GM21737 (cell line): ENCODE data around the gene SPAG4.

ENCODE experiments used
- ATAC-seq: cut with Tn5 transposase; IDR thresholded peaks from one replicate; pipeline ENCODE4 v1.9.1; 2021; ENCODE audit warnings: mild to moderate bottlenecking, moderate library complexity; ENCODE audit not compliant: unreplicated experiment

Gene SPAG4

GRCh38 chr20:35619196-35620095 is 3.8 kb downstream of the SPAG4 start:
- no peak for ATAC-seq

- ATAC-seq = no peak
These were observed 5.4 kb downstream of the SPAG4 start for GRCh38 chr20:35620818-35621559.

GRCh38 chr20:35621560-35621946 is 5.9 kb downstream of the SPAG4 start:
- no peak for ATAC-seq

- no peak for ATAC-seq
These were observed 10.2 kb downstream of the SPAG4 start for GRCh38 chr20:35625584-35626385.

- no peak for ATAC-seq
These were observed 10.9 kb downstream of the SPAG4 start for GRCh38 chr20:35626386-35627001.

- no peak for ATAC-seq
These were observed 11.5 kb downstream of the SPAG4 start for GRCh38 chr20:35627121-35627520.

GRCh38 chr20:35629427-35630145 is 14.0 kb downstream of the SPAG4 start:
- ATAC-seq = no peak

GRCh38 chr20:35630636-35631035 is 15.0 kb downstream of the SPAG4 start:
- ATAC-seq = no peak

- ATAC-seq = no peak
These were observed 17.0 kb downstream of the SPAG4 start for GRCh38 chr20:35632539-35633115.

GRCh38 chr20:35635652-35636051 is 20.0 kb downstream of the SPAG4 start:
- no peak for ATAC-seq

- ATAC-seq = no peak
These were observed 20.5 kb downstream of the SPAG4 start for GRCh38 chr20:35636095-35636494.

GRCh38 chr20:35637276-35637675 is 21.6 kb downstream of the SPAG4 start:
- ATAC-seq = no peak

- no peak for ATAC-seq
These were observed 23.1 kb downstream of the SPAG4 start for GRCh38 chr20:35638751-35639150.

GRCh38 chr20:35640724-35641123 is 25.1 kb downstream of the SPAG4 start:
- ATAC-seq = no peak

GRCh38 chr20:35641743-35642142 is 26.1 kb downstream of the SPAG4 start:
- ATAC-seq = no peak

- ATAC-seq = no peak
These were observed 27.4 kb downstream of the SPAG4 start for GRCh38 chr20:35643045-35643444.

GRCh38 chr20:35644806-35645205 is 29.2 kb downstream of the SPAG4 start:
- no peak for ATAC-seq

GRCh38 chr20:35648836-35649235 is 33.2 kb downstream of the SPAG4 start:
- no peak for ATAC-seq

- no peak for ATAC-seq
These were observed 35.0 kb downstream of the SPAG4 start for GRCh38 chr20:35650632-35651031.

GRCh38 chr20:35651958-35652357 is 36.3 kb downstream of the SPAG4 start:
- ATAC-seq = no peak
